Placental pericyte (primary cell): ENCODE measurements around the gene SRD5A3. TPM values are rescaled to one million over a fixed set of nuclear protein-coding genes. Genes with fewer than 3 reads are reported as not detected.

ENCODE experiments used
- small RNA-seq: library from RNA; depleted of rRNA; stranded (forward); fragments of <200 nt; gene quantifications from one replicate; pipeline ENCODE3, GENCODE V24; 2012; ENCODE audit warnings: low replicate concordance
- total RNA-seq: library from RNA; depleted of rRNA; stranded (reverse); fragments of >200 nt; gene quantifications from 2 replicates; pipeline ENCODE4 v1.2.3, GENCODE V29; 2012

The SRD5A3 gene
- 7.0 and 9.3 TPM in 2 replicates for total RNA-seq

DNA sequence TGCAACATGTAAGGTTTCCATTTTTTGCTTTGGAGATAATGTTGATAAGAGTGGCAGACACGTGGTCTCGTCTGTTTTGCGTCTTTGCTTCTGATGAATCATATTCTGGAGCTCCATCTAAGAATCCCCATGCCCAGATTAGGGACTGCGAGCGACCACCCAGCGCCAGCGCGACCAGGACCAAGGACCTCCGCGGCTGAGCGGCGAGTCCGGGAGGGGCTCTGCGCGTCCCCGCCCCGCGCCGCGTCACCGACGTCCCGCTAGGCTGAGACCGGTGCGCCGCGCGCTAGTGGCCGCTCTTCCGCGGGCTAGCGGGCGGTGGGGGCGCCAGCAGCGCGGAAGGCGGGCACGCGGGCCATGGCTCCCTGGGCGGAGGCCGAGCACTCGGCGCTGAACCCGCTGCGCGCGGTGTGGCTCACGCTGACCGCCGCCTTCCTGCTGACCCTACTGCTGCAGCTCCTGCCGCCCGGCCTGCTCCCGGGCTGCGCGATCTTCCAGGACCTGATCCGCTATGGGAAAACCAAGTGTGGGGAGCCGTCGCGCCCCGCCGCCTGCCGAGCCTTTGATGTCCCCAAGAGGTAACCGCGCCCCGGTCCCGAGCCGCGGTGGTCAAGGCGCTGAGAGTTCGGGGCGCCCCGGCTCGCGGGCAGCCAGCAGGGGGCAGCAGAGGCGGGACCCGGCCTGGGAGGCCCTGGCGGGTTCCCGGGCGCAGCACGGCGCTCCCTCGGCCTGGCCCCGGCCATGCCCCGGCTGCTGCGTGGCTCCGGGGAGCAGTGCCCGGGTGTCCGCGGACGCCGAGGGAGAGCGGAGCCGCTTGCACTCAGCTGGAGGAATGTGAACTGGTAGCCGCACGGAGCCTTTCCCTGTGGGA lies at the start of gene SRD5A3:
TSS of gene SRD5A3 (plus strand) at position 263 of the 871 bp plus-strand sequence. CDS start at position 358, 95 bp downstream.

DNA sequence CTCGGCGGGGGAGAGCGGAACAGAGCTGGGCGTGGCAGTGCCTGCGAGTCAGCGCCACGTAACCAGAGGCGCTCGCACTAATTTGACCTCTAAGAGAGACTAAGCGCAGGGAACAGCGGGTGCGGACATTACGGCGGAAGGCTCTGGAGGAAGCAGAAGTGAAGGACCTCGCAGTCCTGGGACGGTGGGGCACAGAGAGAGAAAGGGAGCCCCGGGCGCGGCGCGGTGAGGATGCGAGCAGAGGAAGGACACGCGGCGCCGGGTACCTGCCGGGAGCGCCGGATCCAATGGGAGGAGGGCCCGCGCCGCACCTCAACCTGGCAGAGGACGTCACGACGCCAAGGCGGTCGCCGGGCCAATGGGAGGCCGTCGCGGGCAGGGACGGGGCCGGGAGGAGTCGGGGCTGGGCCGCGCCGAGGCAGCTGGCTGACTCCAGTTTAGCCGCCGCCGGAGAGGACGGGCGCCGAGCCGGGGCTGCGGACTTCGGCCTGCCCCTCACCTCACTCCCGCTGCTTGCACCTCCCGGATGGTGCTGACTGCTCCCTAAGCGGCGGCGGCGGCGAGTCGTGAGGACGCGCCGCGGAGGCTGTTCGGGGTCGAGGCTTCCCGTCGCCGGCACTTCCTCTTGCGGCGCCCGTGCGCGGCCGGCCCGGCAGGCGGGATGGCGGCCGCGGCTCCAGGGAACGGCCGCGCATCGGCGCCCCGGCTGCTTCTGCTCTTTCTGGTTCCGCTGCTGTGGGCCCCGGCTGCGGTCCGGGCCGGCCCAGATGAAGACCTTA lies 49.7 kb downstream of the SRD5A3 start, which contains the start of gene TMEM165:
TSS of gene TMEM165 (plus strand) at position 429 of the 779 bp plus-strand sequence. CDS start at position 662, 233 bp downstream.

Small RNA genes within 50 kb of the gene (small RNA-seq; reads per million reads assigned to genes)
- not detected for gene RF00019

Other genes with a start within 250 kb of the SRD5A3 start
- 4.0 and 5.7 TPM in 2 replicates for gene KDR, start 220.6 kb upstream of the SRD5A3 start, total RNA-seq
- 132 and 214 TPM in 2 replicates for gene TMEM165, start 49.7 kb downstream of the SRD5A3 start, total RNA-seq
- 16.0 and 46.5 TPM in 2 replicates for gene CLOCK, start 200.7 kb downstream of the SRD5A3 start, total RNA-seq
- not detected in 2 replicates for gene PDCL2, start 246.0 kb downstream of the SRD5A3 start, total RNA-seq